Measurements from ENCODE around the gene KLHL40.

DNA sequence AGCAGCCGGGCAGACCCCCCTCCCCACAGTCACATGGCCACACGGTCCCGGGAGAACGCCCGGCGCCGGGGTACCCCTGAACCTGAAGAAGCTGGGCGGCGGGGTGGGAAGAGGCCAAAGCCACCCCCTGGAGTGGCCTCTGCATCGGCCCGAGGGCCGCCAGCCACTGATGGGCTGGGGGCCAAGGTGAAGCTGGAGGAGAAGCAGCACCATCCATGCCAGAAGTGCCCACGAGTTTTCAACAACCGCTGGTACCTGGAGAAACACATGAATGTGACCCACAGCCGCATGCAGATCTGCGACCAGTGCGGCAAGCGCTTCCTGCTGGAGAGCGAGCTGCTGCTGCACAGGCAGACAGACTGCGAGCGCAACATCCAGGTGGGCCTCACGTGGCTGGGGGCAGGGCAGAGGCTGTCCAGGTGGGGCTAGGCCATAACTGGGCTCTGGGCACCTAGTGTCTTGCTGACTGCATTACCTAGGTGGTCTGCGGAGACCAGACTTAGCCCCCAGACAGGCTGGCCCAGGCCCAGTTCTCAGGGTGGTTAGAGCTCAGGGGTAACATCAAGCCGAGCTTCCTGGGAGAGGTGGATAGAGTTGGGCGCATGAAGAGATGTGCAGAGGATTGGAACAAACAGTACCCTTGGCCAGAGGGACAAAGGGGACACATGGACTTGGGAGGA, 25.7 kb upstream of the KLHL40 start:
- TF ChIP-seq, protein P1, sequence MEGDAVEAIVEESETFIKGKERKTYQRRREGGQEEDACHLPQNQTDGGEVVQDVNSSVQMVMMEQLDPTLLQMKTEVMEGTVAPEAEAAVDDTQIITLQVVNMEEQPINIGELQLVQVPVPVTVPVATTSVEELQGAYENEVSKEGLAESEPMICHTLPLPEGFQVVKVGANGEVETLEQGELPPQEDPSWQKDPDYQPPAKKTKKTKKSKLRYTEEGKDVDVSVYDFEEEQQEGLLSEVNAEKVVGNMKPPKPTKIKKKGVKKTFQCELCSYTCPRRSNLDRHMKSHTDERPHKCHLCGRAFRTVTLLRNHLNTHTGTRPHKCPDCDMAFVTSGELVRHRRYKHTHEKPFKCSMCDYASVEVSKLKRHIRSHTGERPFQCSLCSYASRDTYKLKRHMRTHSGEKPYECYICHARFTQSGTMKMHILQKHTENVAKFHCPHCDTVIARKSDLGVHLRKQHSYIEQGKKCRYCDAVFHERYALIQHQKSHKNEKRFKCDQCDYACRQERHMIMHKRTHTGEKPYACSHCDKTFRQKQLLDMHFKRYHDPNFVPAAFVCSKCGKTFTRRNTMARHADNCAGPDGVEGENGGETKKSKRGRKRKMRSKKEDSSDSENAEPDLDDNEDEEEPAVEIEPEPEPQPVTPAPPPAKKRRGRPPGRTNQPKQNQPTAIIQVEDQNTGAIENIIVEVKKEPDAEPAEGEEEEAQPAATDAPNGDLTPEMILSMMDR (IDR thresholded peaks at IDR 0.05) = no peak
- TF ChIP-seq POLR2A (IDR thresholded peaks at IDR 0.05; ENCODE audit: low read depth) (no peak), POLR2AphosphoS5 (IDR thresholded peaks at IDR 0.05) (no peak), EP300 (IDR thresholded peaks at IDR 0.05) (no peak)

Data from esophagus muscularis mucosa (tissue), 4 donors.